NCI-H1694 (cell line): ENCODE data around the gene C6orf58.

Experiments used
- DNase-seq: peaks from one replicate; lab custom pipeline; 2025; lab: John Stamatoyannopoulos, UW

C6orf58 gene

GRCh38 chr6:127576874-127577273 lies at the start of gene C6orf58:
TSS of gene C6orf58 (plus strand) at chr6:127577174. CDS start at chr6:127577186, 12 bp downstream.
- no peak for DNase-seq

DNA sequence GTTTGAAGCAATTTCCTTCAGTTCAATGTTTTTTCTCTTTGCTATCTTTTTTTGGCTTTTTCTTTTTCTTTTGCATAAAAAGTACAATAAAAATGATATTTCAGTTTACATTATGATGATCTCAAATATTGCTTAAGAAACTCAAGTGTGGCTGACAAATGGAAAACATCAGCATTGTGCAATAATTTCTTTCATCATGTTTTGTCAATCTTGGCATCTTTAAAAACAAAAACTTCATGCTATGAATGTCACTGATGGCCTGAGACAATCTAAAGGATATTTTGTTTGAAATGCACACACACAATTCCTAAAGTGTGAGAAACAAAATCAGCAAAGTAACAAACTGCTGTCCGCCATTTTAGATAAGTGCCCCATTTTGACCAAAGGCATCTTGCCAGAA lies 44.0 kb upstream of the C6orf58 start:
- no peak for DNase-seq

GRCh38 chr6:127533736-127534135 lies 43.2 kb upstream of the C6orf58 start:
- no peak for DNase-seq

DNA sequence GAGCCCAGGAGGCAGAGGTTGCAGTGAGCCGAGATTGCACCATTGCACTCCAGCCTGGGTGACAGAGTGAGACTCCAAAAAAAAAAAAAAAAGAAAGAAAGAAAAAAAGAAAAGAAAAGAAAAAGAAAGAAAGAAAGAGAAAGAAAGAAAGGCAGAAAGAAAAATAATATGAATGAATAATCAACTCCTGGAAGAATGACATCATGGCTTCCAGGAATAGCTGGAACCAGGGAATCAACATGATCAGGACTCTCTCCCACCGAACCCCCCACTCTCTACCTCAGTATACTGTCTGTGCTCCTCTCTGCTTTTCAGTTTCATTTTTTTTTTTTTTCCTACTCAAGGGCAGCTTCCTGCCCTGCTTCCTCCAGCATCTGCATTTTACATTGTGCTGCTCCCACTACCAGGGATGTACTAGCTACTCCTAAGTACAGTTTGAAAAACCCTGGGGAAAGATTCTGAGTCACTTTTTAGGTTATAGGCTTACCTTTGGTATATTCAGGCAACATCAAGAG lies 38.2 kb upstream of the C6orf58 start:
- DNase-seq: no peak

GRCh38 chr6:127539272-127539671 lies 37.7 kb upstream of the C6orf58 start:
- no peak for DNase-seq

DNA sequence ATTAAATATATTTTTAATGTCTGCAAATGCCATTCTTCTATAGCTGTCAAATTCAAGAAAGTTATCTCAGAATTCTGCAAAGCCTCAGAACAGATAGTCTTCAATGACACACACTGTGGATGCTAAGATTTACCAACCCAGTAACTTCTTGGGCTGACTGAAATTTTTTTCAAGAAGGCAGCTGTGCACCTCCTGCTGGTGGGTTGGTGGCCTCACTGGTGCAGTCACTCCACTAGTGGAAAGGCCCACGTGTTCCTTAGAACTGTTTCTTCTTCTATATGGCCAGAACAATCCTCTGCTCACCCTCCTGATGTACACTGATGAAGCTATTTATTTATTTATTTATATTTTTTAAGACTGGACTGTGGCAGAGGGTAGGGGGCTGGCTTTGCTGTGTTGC lies 29.8 kb upstream of the C6orf58 start:
- DNase-seq: no peak

- no peak for DNase-seq
Observed at GRCh38 chr6:127547904-127548649, 28.9 kb upstream of the C6orf58 start.

DNA sequence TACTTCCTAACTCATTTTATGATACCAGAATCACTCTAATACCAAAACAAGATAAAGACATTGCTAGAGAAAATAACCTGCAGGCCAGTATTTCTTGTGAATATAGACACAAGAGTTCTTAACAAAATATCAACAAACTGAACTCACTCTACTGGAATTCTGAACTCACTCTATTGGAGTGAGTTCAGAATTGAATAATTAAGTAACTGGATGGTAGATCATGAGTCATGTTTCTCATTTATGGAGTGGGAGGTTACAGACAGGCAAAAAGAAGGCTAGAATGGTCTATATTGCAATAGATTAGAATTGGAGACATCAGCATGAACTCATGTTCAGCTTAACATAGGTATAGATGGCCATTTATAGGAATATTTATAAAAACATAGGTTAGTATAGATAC lies 26.6 kb upstream of the C6orf58 start:
- DNase-seq: no peak

DNA sequence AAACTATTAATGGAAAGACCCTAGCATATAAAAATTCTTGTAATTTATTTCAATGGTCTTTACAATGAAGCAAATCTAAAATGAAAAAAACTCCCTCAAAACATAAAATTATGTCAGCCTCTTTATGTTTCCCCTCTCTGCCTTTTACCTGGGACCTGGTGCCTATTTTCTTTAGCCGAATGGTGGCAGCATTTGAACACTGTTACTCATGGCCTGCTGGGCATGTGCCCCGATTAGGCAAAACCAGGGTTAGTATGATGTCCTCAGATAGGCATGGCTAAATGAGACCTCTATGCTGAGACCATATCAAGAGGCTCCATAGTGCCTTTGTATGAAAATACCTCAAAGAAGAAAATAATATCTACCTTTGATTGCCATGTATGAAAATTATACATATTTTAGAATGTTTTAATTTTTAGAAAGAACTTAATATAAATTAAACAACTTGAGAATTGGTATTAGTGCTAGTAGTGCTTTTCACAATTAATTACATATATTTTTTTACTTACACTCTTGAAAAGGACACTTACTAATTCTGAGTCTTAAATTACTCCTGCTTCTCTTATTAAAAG lies 22.5 kb upstream of the C6orf58 start:
- DNase-seq: peak; percentile 80

DNA sequence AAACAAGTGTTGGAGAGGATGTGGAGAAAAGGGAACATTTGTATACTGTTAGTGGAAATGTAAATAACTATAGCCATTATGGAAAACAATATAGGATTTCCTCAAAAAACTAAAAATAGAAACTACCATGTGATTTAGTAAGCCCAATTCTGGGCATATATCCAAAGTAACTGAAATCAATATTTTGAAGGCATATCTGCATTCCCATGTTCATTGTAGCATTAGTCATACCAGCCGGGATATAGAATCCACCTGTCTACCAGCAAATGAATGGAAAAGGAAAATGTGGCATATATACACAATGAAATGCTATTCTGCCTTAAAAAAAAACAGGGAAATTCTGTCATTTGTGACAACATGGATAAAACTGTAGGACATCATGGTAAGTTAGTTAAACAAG lies 15.3 kb upstream of the C6orf58 start:
- DNase-seq: no peak

DNA sequence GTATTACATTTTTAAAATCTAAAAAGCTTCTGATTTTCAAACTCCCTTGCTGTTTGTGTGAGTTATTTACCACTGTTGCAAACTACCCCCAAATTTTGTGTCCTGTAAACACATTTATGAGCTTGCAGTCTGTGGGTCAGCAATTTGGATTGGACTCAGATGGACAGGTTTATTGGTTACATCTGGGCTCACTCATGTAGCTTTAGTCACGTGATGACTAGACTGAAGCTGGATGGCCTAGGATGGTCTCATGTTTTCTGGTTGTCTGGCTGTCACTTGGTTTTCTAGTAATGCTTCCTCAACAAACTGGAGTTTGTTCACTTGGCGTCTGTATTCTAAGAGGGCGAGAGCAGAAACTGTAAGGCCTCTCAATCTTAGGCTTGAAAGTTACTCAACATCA lies 12.2 kb upstream of the C6orf58 start:
- no peak for DNase-seq

DNA sequence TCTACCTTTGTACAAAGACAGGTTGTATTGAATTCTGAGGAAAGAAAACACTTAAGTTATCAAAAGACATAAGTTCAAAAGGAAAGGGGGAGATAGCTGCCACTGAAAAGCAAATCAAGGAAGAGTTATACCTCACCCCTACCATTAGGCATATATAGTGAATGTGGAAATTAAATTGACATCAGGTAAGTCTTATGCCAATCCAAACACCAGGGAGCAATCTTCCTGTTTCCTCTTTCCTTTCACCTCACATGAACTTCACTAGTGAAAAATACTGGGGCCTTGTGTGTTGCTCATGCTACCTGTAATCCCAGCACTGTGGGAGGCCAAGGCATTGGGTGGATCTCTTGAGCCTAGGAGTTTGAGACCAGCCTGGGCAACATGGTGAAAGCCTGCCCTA lies 10.9 kb upstream of the C6orf58 start:
- DNase-seq: no peak

- DNase-seq: no peak
Observed at GRCh38 chr6:127566651-127567050, 10.3 kb upstream of the C6orf58 start.

GRCh38 chr6:127567476-127567875 lies 9.5 kb upstream of the C6orf58 start:
- no peak for DNase-seq

- no peak for DNase-seq
Observed at GRCh38 chr6:127570739-127571389, 6.1 kb upstream of the C6orf58 start.

DNA sequence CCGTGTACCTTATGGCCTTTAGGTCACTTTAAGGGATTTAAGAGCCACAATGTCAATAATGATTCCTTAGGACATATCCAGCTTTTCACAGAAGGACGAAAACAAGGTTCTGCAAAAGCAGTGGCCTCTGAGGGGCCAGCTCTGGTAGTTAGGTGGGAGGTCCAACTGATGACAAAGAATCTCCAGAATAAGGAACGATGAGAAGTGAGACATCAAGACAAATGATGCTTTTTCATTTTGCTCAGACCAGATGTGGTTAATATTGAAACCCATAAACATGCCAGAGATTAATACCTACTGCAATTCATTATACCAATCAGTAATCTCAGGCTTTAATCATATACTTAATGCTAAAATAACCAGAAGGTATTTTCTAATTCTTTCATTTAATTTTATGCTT lies 1.9 kb downstream of the C6orf58 start:
- DNase-seq: no peak

DNA sequence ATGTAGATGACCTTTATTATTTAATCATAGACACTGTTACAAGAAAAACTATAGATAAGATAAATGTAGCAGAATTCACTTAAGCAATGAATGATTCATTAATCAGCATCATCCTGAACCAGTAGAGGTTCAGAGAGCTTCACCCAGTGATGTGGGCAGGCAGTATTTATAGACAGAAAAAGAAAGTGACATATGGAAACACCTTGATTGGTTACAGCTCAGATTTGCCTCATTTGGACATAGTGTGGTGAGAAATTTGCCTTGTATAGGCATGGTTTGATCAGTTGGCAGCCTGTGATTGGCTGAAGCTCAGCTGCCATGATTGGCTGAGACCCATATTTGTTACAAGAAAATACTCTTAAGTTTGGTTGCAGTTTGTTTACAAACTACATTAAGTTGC lies 4.6 kb downstream of the C6orf58 start:
- DNase-seq: no peak

DNA sequence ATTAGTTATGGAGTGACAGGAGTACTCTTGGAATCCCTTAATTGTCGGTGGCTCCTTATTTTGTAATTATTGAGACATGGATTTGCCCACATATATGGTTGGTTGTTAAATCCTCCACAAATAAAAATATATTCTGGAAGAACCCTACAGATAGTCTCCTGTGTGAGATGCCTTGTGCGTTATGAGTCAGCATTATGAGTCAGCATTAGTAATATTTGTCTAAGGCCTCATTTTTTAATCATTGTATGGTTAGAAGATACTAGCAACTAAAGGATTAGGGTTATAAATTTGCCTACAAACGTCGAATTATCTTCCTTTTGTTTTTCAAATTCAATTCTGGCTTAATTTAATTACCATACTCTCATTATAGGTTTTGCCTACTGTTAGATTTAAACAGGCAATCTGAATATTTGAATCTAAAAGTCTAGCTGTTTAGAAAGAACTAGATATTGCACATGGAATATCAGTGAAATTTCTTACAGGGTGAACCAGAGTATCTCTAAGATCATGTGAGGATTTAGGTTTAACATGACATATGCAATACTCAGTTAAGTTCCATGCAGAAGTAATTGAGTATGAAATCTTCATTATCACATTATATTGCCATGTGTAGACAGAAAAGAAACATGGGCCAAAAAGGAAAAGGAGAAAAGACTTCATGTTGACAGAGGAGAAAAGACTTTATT lies 5.9 kb downstream of the C6orf58 start:
- DNase-seq: no peak

GRCh38 chr6:127585123-127585522 lies 8.1 kb downstream of the C6orf58 start:
- no peak for DNase-seq

GRCh38 chr6:127586372-127586771 lies 9.4 kb downstream of the C6orf58 start:
- no peak for DNase-seq

DNA sequence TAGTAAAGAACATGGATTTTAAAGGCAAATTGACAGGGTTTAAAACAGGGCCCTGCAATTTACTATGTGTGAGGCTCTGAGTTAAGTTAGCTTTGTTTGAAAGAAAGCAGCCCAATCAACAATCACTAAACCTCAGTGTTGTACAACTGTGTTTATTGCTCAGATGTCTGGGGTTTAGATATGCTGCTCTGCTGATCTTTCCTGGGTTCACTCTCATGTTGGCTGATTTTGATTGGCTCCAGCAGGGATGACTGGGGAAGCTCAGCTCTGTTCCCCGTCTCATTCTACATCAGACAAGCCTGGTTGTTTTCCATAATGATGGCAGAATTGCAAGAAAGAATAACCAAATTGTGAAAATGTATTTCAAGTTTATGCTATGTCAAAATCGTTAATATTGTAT lies 10.9 kb downstream of the C6orf58 start:
- DNase-seq: no peak

DNA sequence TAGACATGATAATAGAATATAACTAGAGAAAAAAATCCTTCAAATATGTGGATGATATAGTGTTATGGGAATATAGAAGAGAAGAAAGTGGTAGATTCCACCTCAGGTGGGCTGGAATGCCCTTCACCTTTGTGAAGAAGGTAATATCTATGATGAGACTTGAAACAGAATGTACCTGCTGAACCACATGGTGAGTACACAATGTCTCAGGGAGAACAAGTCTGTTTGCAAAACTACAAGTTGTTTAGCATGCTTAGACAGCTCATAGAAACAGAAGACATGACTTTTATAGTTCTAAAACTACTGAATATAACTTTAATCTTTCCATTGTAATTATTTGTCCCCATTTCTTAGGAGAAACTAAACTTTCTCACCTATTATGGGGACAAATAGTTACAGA lies 12.2 kb downstream of the C6orf58 start:
- no peak for DNase-seq

DNA sequence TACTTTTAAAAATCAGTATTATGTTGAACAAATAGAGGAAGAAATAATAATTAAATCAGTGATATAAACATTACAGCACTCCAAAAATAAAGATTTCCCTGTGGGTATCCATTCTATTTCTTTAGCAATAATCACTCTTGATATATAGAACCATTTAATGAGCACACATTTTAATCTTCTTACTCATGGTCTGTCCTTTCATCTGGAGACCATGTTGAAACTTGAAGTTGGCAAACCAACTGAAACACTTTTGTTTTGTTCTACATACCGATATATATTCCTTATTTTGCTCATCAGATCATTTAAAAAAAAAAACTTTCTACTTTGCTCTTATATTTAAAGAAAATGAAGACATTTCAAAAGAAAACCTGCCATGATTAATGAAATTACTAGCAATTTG lies 13.4 kb downstream of the C6orf58 start:
- no peak for DNase-seq
